Measurements from ENCODE around the gene TUBGCP3.

Gene TUBGCP3

GRCh38 chr13:112483299-112483698 is 104.7 kb downstream of the TUBGCP3 start:
- no peak for DNase-seq (ENCODE audit: insufficient read length, low spot score)
- FAIRE-seq: no peak
- TF ChIP-seq CTCF (IDR thresholded peaks at IDR 0.05; ENCODE audit: insufficient read depth, missing control alignments): no peak

- FAIRE-seq (no peak), DNase-seq (ENCODE audit: insufficient read length, low spot score) (no peak)
- TF ChIP-seq CTCF (IDR thresholded peaks at IDR 0.05; ENCODE audit: insufficient read depth, missing control alignments): no peak
These were observed 106.5 kb downstream of the TUBGCP3 start for GRCh38 chr13:112481458-112481857.

GRCh38 chr13:112479389-112479788 is 108.6 kb downstream of the TUBGCP3 start:
- TF ChIP-seq CTCF (IDR thresholded peaks at IDR 0.05; ENCODE audit: insufficient read depth, missing control alignments): no peak
- no peak for FAIRE-seq
- DNase-seq (ENCODE audit: insufficient read length, low spot score): no peak

- TF ChIP-seq CTCF (IDR thresholded peaks at IDR 0.05; ENCODE audit: insufficient read depth, missing control alignments): no peak
- no peak for FAIRE-seq
These were observed 110.8 kb downstream of the TUBGCP3 start for GRCh38 chr13:112477070-112477619.

GRCh38 chr13:112475889-112476288 is 112.1 kb downstream of the TUBGCP3 start:
- DNase-seq (ENCODE audit: insufficient read length, low spot score) (no peak), FAIRE-seq (no peak)
- no peak for TF ChIP-seq CTCF (IDR thresholded peaks at IDR 0.05; ENCODE audit: insufficient read depth, missing control alignments)

More at GRCh38 chr13:112477070-112477619, 110.8 kb downstream of the TUBGCP3 start:
- DNase-seq (ENCODE audit: insufficient read length, low spot score): no peak

GRCh38 chr13:112474869-112475268 is 113.1 kb downstream of the TUBGCP3 start:
- FAIRE-seq (no peak), DNase-seq (ENCODE audit: insufficient read length, low spot score) (no peak)
- no peak for TF ChIP-seq CTCF (IDR thresholded peaks at IDR 0.05; ENCODE audit: insufficient read depth, missing control alignments)

GRCh38 chr13:112473818-112474217 is 114.1 kb downstream of the TUBGCP3 start:
- no peak for TF ChIP-seq CTCF (IDR thresholded peaks at IDR 0.05; ENCODE audit: insufficient read depth, missing control alignments)
- DNase-seq (ENCODE audit: insufficient read length, low spot score) (no peak), FAIRE-seq (no peak)
